Chondrocyte (in vitro differentiated cells): ENCODE results near the gene EXOSC7. TPM values are rescaled to one million over a fixed set of nuclear protein-coding genes. Genes with fewer than 3 reads are reported as not detected.

Experiments used
- DNase-seq: peaks from one replicate; pipeline ENCODE4 v3.0.0; 2021; ENCODE audit warnings: mixed read lengths, low spot score
- H3K27ac Mint-ChIP-seq: one replicate; pipeline ENCODE4 v1.8.0; 2021; ENCODE audit warnings: mild to moderate bottlenecking, moderate library complexity, mixed read lengths; ENCODE audit not compliant: unreplicated experiment
- H3K27me3 Mint-ChIP-seq: 2 replicates; pipeline ENCODE4 v1.8.0; 2021; ENCODE audit warnings: low read depth, mixed read lengths
- H3K36me3 Mint-ChIP-seq: 2 replicates; pipeline ENCODE4 v1.8.0; 2021; ENCODE audit warnings: low read depth, mixed read lengths
- H3K4me1 Mint-ChIP-seq: 2 replicates; pipeline ENCODE4 v1.8.0; 2021; ENCODE audit warnings: low read depth, mild to moderate bottlenecking, mixed read lengths
- H3K4me3 Mint-ChIP-seq: one replicate; pipeline ENCODE4 v1.8.0; 2021; ENCODE audit warnings: mild to moderate bottlenecking, moderate library complexity, mixed read lengths; ENCODE audit not compliant: unreplicated experiment
- H3K9me3 Mint-ChIP-seq: 2 replicates; pipeline ENCODE4 v1.8.0; 2021; ENCODE audit warnings: low read depth, mixed read lengths
- total RNA-seq: library from RNA; stranded (reverse); gene quantifications from 3 replicates; pipeline ENCODE4 v1.2.1, GENCODE V29; 2021
- TF ChIP-seq, protein P1 (sequence below): fragments of 200-600 bp; sonication (generic); IDR thresholded peaks from 2 replicates; pipeline ENCODE4 v1.5.0; 2021; ENCODE audit warnings: antibody characterized with exemption, mild to moderate bottlenecking, moderate library complexity

EXOSC7 gene
- total RNA-seq, 1 donor from 2014 or later, result 29.1 TPM

- TF ChIP-seq, protein P1, sequence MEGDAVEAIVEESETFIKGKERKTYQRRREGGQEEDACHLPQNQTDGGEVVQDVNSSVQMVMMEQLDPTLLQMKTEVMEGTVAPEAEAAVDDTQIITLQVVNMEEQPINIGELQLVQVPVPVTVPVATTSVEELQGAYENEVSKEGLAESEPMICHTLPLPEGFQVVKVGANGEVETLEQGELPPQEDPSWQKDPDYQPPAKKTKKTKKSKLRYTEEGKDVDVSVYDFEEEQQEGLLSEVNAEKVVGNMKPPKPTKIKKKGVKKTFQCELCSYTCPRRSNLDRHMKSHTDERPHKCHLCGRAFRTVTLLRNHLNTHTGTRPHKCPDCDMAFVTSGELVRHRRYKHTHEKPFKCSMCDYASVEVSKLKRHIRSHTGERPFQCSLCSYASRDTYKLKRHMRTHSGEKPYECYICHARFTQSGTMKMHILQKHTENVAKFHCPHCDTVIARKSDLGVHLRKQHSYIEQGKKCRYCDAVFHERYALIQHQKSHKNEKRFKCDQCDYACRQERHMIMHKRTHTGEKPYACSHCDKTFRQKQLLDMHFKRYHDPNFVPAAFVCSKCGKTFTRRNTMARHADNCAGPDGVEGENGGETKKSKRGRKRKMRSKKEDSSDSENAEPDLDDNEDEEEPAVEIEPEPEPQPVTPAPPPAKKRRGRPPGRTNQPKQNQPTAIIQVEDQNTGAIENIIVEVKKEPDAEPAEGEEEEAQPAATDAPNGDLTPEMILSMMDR, result no peak
- Mint-ChIP-seq H3K4me3 (no peak overlapping the region), H3K36me3 (peaks cover under 1% of the 10 kb centered on the region), H3K27ac (no peak overlapping the region), H3K9me3 (no peaks in the 10 kb centered on the region), H3K4me1 (peaks cover 3% of the 10 kb centered on the region), H3K27me3 (no peaks in the 10 kb centered on the region)
- DNase-seq, result no peak
These were observed 6.8 kb upstream of the EXOSC7 start for GRCh38 chr3:44969154-44969827.

DNA sequence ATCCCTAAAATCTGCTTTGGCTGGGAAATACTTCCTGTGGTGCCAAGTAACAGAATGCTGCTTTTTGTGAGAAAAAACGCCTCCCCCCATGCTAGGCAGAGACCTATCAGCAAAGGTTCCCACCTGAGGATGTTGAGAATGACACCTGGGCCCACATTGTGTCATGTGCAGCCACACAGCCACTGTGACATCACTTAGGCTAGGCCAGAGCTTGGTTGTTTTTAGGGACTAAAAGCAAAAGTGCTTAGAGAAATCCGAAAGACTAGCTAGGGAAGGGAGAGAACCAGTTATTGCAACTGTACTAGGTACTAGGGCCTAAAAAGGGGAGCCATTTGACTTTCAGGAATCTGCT is 6.2 kb upstream of the EXOSC7 start:
- TF ChIP-seq, protein P1, result no peak
- H3K36me3 Mint-ChIP-seq, result peaks cover 2% of the 10 kb centered on the region
- H3K27ac Mint-ChIP-seq, result no peak overlapping the region
- H3K4me3 Mint-ChIP-seq, result no peak overlapping the region
- peaks cover 8% of the 10 kb centered on the region for H3K4me1 Mint-ChIP-seq
- no peak for DNase-seq
- H3K9me3 Mint-ChIP-seq, result no peaks in the 10 kb centered on the region
- H3K27me3 Mint-ChIP-seq, result no peaks in the 10 kb centered on the region

DNA sequence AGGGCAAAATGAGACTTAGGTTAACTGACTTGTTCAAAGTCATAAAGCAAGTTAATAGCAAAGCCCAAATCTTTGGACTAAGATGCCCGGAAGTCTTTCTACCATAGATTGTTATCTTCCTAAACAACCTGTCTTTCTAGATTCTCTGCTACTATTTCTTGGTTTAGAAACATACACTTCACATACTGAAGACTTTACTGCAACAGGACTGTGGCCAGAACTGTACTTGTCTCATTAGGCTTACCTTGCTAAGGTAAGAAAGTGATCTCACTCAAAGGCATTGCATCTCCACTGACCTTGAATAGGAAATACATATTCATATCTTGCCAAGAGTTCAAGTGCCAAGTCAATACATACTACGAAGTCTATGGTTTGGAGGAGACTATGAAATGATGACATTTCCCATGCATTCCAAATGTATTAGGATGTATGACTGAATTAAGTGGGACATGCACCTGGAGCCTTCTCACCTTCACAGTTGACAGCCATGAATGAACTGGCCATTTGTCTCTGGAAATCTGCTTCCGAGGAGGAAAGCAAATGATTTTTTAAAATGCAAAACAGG is 5.0 kb upstream of the EXOSC7 start:
- TF ChIP-seq, protein P1, result no peak
- peaks cover 2% of the 10 kb centered on the region for H3K36me3 Mint-ChIP-seq
- no peak for DNase-seq
- H3K27ac Mint-ChIP-seq, result no peak overlapping the region
- H3K4me1 Mint-ChIP-seq, result peaks cover 14% of the 10 kb centered on the region
- H3K9me3 Mint-ChIP-seq, result no peaks in the 10 kb centered on the region
- no peak overlapping the region for H3K4me3 Mint-ChIP-seq
- H3K27me3 Mint-ChIP-seq, result no peaks in the 10 kb centered on the region

DNA sequence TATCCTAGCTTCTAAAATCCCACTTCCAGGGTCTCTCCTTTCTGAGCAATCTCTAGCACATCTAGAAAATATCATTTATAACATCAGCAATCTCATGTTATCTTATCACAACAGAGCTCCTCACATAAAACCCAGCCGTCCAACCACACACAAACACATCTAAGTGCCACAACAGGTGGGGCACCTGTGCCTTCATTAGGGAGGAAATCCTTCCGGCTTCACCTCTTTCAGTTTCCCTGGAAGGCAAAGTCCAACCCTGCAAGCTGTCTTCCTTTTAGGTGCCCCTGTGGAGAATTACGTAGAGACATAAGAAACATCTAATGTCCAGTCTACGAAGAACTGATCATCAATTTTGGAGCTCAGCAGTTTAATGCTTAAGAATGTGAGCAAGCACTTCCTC is 1.6 kb upstream of the EXOSC7 start:
- Mint-ChIP-seq H3K36me3 (peaks cover 4% of the 10 kb centered on the region), H3K27ac (no peak overlapping the region), H3K4me1 (peaks cover 34% of the 10 kb centered on the region), H3K9me3 (no peaks in the 10 kb centered on the region), H3K27me3 (no peaks in the 10 kb centered on the region), H3K4me3 (peak overlapping the region; percentile 98)
- TF ChIP-seq, protein P1, result no peak
- DNase-seq, result no peak

GRCh38 chr3:44981220-44981619 is 5.2 kb downstream of the EXOSC7 start:
- no peak for DNase-seq
- TF ChIP-seq, protein P1, result no peak
- Mint-ChIP-seq H3K4me3 (no peak overlapping the region), H3K9me3 (no peaks in the 10 kb centered on the region), H3K27ac (no peak overlapping the region), H3K36me3 (peaks cover 1% of the 10 kb centered on the region), H3K27me3 (no peaks in the 10 kb centered on the region), H3K4me1 (peaks cover 39% of the 10 kb centered on the region)
